Suppressor macrophage treated with lipopolysaccharide for 1 hour (primary cell): Measurements from ENCODE around the gene CPSF4.

Experiments
- DNase-seq, 3 donors: peaks; one replicate each; pipeline ENCODE4 v3.0.0-alpha.2; 2020 to 2022

CPSF4 gene

GRCh38 chr7:99438573-99439480, at the start of gene CPSF4, which contains the start of gene PTCD1:
Gene CPSF4 (plus strand): TSS chr7:99438943. CDS start chr7:99439083, 140 bp downstream.
Gene PTCD1 (minus strand): TSS chr7:99438798. CDS start chr7:99435242, 3,556 bp downstream.
- DNase-seq, result peak; percentile 97 to 98 (median 98)

GRCh38 chr7:99389772-99390171, 49.0 kb upstream of the CPSF4 start:
- DNase-seq, result no peak

- no peak for DNase-seq
These were observed 47.7 kb upstream of the CPSF4 start for GRCh38 chr7:99390941-99391602.

- DNase-seq, result no peak
These were observed 46.7 kb upstream of the CPSF4 start for GRCh38 chr7:99392046-99392445.

- DNase-seq, result peak; percentile 39 to 61 (median 46)
These were observed 45.9 kb upstream of the CPSF4 start for GRCh38 chr7:99392659-99393354.

GRCh38 chr7:99393355-99394187, 45.2 kb upstream of the CPSF4 start:
- no peak for DNase-seq

- no peak for DNase-seq
These were observed 44.6 kb upstream of the CPSF4 start for GRCh38 chr7:99394188-99394502.

- no peak for DNase-seq
These were observed 43.0 kb upstream of the CPSF4 start for GRCh38 chr7:99395616-99396327.

GRCh38 chr7:99396418-99397296, 42.1 kb upstream of the CPSF4 start:
- DNase-seq, result no peak

GRCh38 chr7:99397297-99397983, 41.3 kb upstream of the CPSF4 start:
- DNase-seq, result no peak

GRCh38 chr7:99398891-99399445, 39.8 kb upstream of the CPSF4 start:
- DNase-seq, result no peak

GRCh38 chr7:99399597-99399996, 39.1 kb upstream of the CPSF4 start:
- DNase-seq, result no peak

GRCh38 chr7:99402854-99403253, 35.9 kb upstream of the CPSF4 start:
- DNase-seq, result no peak

- no peak for DNase-seq
These were observed 35.0 kb upstream of the CPSF4 start for GRCh38 chr7:99403764-99404163.

- no peak for DNase-seq
These were observed 34.3 kb upstream of the CPSF4 start for GRCh38 chr7:99404235-99404976.

GRCh38 chr7:99404977-99405320, 33.8 kb upstream of the CPSF4 start:
- no peak for DNase-seq

GRCh38 chr7:99406557-99406956, 32.2 kb upstream of the CPSF4 start:
- no peak for DNase-seq

- peak; percentile 73 to 80 (median 74) for DNase-seq
These were observed 30.8 kb upstream of the CPSF4 start for GRCh38 chr7:99407872-99408378.
